Aorta (tissue), 5 donors: ENCODE data around the gene SLC9A7. TPM values are rescaled to one million over a fixed set of nuclear protein-coding genes. Genes with fewer than 3 reads are reported as not detected.
"Not testable (repeated sequence)": the region's sequence is repeated elsewhere in the genome, so short reads cannot be mapped to it uniquely, and the experiment has no call there.

Source experiments
- ATAC-seq: fragments of 200-7000 bp; cut with Tn5 transposase; one replicate; pipeline ENCODE4 v1.9.1; 2022; ENCODE audit warnings: moderate library complexity; ENCODE audit not compliant: low FRiP score
- DNase-seq, 2 donors: peaks; one replicate each; pipeline ENCODE4 v3.0.0-alpha.2; 2020
- H3K27ac ChIP-seq, 2 donors: one replicate each; pipeline ENCODE4 v1.5.1; 2013; ENCODE audit warnings: low read length in 2 of 2, mild to moderate bottlenecking in 2 of 2, moderate library complexity in 2 of 2, control low read depth in 1 of 2, inconsistent platforms in 1 of 2, low read depth in 1 of 2
- H3K27me3 ChIP-seq, 2 donors: one replicate each; pipeline ENCODE4 v1.6.1; 2013; ENCODE audit warnings: control low read depth in 1 of 2, low read length in 1 of 2, mild to moderate bottlenecking in 1 of 2, moderate library complexity in 1 of 2; ENCODE audit not compliant: insufficient read depth in 2 of 2, control insufficient read depth in 1 of 2
- H3K36me3 ChIP-seq, 2 donors: one replicate each; pipeline ENCODE4 v1.6.1; 2013; ENCODE audit warnings: control low read depth in 1 of 2, low read length in 1 of 2, mild to moderate bottlenecking in 1 of 2; ENCODE audit not compliant: insufficient read depth in 2 of 2, control insufficient read depth in 1 of 2
- H3K4me1 ChIP-seq, 2 donors: one replicate each; pipeline ENCODE4 v1.6.1; 2013; ENCODE audit warnings: low read length in 2 of 2, control low read depth in 1 of 2, mild to moderate bottlenecking in 1 of 2, moderate library complexity in 1 of 2; ENCODE audit not compliant: insufficient read depth in 2 of 2, control insufficient read depth in 1 of 2
- H3K4me3 ChIP-seq, 2 donors: one replicate each; pipeline ENCODE4 v1.5.1; 2013; ENCODE audit warnings: low read length in 2 of 2, control low read depth in 1 of 2, mild to moderate bottlenecking in 1 of 2
- H3K9me3 ChIP-seq: one replicate; pipeline ENCODE4 v1.6.1; 2013; ENCODE audit warnings: mild to moderate bottlenecking, low read length; ENCODE audit not compliant: control insufficient read depth
- WGBS, 2 donors: extraction: QIAGEN DNeasy Blood & Tissue Kit; methylation state at CpG; one replicate each; pipeline ENCODE4 v1.1.7; 2013; 5-methylcytosine and 5-hydroxymethylcytosine counted together
- intact Hi-C, 2 donors: fragments of 100-400 bp; cut with DNase I; formaldehyde crosslinking; loops; one replicate each; pipeline versions ENCODE4 v1.14.2 to v1.15.0; 2022
- polyA plus RNA-seq, 2 donors: library from polyadenylated mRNA; stranded (reverse); fragments of 200-250 nt; gene quantifications; one replicate each; pipeline ENCODE4 v1.2.3, GENCODE V29; 2013
- total RNA-seq, 2 donors: library from RNA; stranded (reverse); fragmentation: NEBNext Ultra II Directional; extraction: Animal tissue kit (Norgen Biotek cat#: 25700); gene quantifications; one replicate each; pipeline ENCODE4 v1.2.1, GENCODE V29; 2021
- donor health status: healthy with polysubstance abuse.
- donor health status: Bipolar disorder and iron deficiency.
- donor health status: DM: no; HTN: no; CAD: no.
- donor health status: DM: no; HTN: no; CAD: no.
- donor health status: DM: yes; HTN: yes; CAD: no.

SLC9A7 gene
- total and polyA plus RNA-seq, 4 donors: 0.33 to 3.0 (median 1.4) TPM

DNA sequence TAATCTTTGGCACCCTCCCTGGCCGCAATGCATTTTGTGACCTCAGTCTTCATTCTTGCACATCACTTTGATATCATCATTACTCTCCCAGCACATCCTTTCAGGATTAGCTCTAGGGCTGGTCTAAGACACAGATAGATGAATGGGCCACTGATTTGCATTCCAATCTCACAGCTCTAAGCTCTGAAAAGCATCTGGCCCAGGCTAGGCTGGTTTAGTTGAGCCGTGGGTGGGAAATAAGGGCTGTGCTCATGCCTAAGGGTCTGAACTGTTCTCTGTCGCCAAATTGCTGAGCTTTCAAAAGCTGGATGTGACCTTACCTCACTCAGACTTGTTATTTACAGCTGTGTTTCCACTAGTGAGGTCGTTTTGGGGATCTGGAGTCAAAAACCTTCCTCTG lies 30.0 kb upstream of the SLC9A7 start:
- no peaks in the 10 kb centered on the region for H3K36me3 ChIP-seq
- ATAC-seq (no peak), DNase-seq (no peak)
- no peak overlapping the region for H3K27ac ChIP-seq
- WGBS, 2 donors: 50 to 59% methylated on average over 4 of the region's 4 CpGs
- H3K9me3 ChIP-seq: no peaks in the 10 kb centered on the region
- no peaks in the 10 kb centered on the region for H3K4me1 ChIP-seq
- intact Hi-C loops: no loop called here
- H3K27me3 ChIP-seq: no peaks in the 10 kb centered on the region
- H3K4me3 ChIP-seq: no peak overlapping the region

DNA sequence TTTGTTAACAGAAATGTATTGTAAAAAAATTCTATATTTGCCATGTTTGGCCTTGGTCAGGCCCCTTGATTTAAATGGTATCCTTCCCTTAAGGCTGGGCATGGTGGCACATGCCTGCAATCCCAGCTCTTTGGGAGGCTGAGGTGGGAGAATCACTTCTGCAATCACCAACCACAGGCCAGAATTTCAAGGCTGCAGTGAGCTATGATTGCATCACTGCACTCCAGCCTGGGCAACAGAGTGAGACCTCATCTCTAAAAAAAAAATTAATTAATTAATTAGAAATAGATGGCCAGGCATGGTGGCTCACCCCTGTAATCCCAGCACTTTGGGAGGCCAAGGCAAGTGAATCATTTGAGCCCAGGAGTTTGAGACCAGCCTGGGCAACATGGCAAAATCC lies 25.5 kb upstream of the SLC9A7 start:
- H3K36me3 ChIP-seq, H3K9me3 ChIP-seq, H3K4me3 ChIP-seq, H3K4me1 ChIP-seq, ATAC-seq, DNase-seq, H3K27me3 ChIP-seq, H3K27ac ChIP-seq, intact Hi-C loops: not testable (repeated sequence)

DNA sequence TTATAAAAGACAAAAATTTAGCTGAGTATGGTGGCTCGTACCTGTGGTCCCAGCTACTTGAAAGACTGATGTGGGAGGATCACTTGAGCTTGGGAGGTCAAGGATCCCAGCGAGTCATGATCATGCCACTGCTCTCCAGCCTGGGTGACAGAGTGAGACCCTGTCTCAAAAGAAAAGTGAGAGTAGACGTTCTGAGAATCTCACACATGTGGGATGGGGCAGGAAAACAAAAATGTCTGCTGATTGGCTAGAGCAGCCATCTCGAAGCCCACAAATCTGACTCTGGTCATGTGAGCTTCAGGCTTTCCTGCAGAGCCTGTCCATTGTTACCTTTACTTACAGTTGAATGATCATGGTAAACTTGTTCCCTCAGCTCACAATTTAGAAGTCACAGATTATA lies 23.1 kb upstream of the SLC9A7 start:
- DNase-seq (no peak), ATAC-seq (no peak)
- 59 to 88% methylated on average over 4 of the region's 4 CpGs for WGBS, 2 donors
- Histone ChIP-seq H3K9me3 (no peaks in the 10 kb centered on the region), H3K27ac (no peak overlapping the region), H3K4me3 (no peak overlapping the region), H3K4me1 (no peaks in the 10 kb centered on the region), H3K27me3 (no peaks in the 10 kb centered on the region), H3K36me3 (no peaks in the 10 kb centered on the region)
- intact Hi-C loops: no loop called here

DNA sequence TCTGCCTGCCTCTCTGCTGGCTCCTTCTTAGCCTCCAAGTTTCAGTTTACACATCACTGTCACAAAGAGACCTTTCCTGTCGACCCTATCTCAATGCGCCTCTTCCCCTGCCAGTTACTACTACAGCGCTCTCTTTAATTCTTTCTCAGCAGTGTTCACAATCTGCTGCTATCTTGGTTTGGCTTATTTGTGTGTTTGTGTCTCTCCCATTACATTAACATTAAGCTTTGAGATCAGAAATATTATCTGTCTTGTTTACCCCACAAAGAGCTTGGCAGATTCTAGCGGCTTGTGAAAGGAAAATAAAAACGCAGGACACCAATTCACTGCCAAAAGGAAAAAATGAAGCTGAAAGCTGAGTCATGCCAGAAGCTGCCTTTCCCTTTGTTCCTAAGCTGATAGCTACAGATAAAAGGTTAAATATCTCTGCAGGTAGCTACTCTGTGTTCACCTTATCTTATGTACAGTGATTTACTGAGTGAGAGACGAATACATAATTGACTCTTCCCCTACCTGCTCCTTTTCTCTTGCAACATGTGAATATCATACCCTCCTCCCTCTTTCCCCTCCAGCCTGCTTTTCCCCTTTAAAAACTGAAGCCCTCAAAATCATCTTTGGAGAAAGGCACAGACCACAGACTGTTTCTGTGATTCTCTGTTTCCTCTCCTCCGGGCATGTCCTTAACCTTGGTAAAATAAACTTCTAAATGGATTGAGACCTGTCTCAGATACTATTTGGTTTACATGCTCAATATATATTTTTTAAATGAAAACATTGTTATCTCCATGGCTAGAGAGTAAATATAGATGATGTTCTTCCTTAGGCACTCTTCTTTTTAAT lies 19.3 kb upstream of the SLC9A7 start:
- H3K36me3 ChIP-seq: no peaks in the 10 kb centered on the region
- H3K9me3 ChIP-seq: no peaks in the 10 kb centered on the region
- no peak for ATAC-seq
- DNase-seq: no peak
- intact Hi-C loops: no loop called here
- WGBS, 2 donors: 23 to 46% methylated on average over 7 of the region's 7 CpGs
- no peaks in the 10 kb centered on the region for H3K27me3 ChIP-seq
- H3K27ac ChIP-seq: no peak overlapping the region
- H3K4me1 ChIP-seq: no peaks in the 10 kb centered on the region
- no peak overlapping the region for H3K4me3 ChIP-seq

DNA sequence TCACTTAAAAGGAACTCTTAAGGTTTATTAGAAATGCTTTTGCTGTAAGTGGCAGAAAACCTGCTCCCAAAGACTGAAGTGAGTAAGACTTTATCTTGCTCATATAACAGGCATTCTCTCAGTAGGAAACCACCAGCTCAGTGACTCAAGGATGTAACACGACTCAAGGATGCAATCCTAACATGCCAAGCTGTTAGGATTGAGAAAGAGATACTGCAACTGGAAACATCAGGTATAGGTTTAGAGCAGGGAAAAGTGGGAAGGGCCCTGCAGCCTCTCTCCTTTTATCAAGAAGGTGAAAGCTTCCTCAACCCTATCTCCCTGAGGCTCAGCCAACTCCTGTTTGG lies 11.9 kb upstream of the SLC9A7 start:
- Histone ChIP-seq H3K36me3 (no peaks in the 10 kb centered on the region), H3K4me1 (no peaks in the 10 kb centered on the region), H3K27me3 (no peaks in the 10 kb centered on the region), H3K9me3 (no peaks in the 10 kb centered on the region), H3K27ac (no peak overlapping the region), H3K4me3 (no peak overlapping the region)
- DNase-seq (no peak), ATAC-seq (no peak)
- WGBS, 2 donors: 28 to 31% methylated on average over 1 of the region's 1 CpG
- intact Hi-C loops: no loop called here

DNA sequence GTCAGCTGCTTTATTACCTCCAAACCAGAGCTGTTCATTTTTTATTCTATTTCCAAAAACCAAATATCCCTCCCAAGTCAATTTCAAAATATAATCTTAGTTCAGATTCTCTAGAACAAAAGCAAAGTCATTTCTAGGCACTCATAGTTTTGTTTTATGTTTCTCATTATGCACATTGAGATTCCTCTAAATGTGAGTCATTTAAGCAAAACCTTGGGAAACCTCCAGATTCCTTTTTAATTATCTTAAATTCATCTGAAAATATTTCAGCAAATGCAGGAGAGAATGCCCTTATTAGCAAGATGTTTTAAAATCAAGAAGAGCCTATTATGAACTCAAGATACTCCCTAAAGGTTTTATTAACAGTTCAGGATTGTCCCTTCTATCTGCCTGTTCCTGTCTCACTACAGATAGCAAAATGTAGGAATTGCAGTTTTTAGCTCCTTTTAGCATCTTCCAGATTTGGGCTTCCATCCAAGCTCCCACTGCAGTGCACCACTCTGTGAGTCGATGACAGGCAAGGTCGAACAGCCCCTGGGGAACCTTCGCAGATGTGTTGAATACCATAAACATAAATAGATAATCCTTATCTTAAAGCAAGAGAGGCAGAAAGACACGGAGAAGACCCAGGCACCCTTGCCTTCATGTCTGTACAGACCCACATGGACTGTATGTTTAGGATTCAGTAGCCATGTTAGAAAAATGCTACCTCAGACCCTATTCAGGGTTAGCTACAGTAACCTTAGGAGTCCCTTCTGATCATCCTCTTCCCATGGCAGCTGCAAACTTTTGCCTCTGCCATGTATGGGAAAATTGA lies 11.3 kb upstream of the SLC9A7 start:
- WGBS, 2 donors: 31 to 33% methylated on average over 4 of the region's 4 CpGs

DNA sequence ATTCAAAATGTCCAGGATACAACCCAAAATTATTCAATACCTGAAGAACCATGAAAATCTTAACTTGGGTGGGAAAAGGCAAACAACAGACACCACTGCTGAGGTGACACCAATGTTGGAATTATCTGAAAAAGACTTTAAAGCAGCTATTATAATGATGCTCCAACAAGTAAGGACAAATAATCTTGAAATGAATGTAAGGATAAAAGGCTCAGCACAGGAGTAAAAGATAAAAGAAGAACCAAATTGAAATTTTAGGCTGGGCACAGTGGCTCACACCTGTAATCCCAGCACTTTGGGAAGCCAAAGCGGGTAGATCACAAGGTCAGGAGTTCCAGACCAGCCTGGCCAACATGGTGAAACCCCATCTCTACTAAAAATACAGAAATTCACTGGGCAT lies 4.0 kb upstream of the SLC9A7 start:
- WGBS, 2 donors: 71 to 87% methylated on average over 1 of the region's 1 CpG
- Histone ChIP-seq H3K4me3 (no peak overlapping the region), H3K36me3 (no peaks in the 10 kb centered on the region), H3K4me1 (no peaks in the 10 kb centered on the region), H3K27ac (no peak overlapping the region), H3K27me3 (no peaks in the 10 kb centered on the region), H3K9me3 (no peaks in the 10 kb centered on the region)
- no peak for DNase-seq
- ATAC-seq: no peak
- intact Hi-C loops: no loop called here

More for the DNA sequence above, 11.3 kb upstream of the SLC9A7 start:
- no peak overlapping the region for H3K27ac ChIP-seq
- H3K4me3 ChIP-seq: no peak overlapping the region
- H3K27me3 ChIP-seq: no peaks in the 10 kb centered on the region
- intact Hi-C loops: no loop called here
- DNase-seq (no peak), ATAC-seq (no peak)
- no peaks in the 10 kb centered on the region for H3K4me1 ChIP-seq
- no peaks in the 10 kb centered on the region for H3K36me3 ChIP-seq
- no peaks in the 10 kb centered on the region for H3K9me3 ChIP-seq

DNA sequence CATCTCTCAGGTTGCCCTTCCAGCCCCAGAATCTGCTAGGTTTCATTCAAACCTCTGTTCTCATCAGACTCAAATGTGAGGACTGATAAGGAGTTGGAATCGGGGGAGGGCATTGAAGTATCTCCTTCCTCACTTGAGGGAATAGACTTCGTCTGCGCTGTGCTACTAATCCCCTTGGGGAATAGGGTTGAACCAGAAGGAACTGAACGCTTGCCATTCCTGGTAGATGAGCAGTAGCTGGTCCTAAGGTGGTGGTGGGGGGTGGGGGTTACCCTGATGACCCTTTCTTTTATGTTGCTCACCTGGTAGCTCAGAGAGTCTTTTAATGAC lies 692 bp upstream of the SLC9A7 start:
- Histone ChIP-seq H3K27ac (no peak overlapping the region), H3K36me3 (no peaks in the 10 kb centered on the region)

More for the DNA sequence above, 692 bp upstream of the SLC9A7 start:
- no peaks in the 10 kb centered on the region for H3K9me3 ChIP-seq
- 6 to 35% methylated on average over 4 of the region's 4 CpGs for WGBS, 2 donors
- intact Hi-C loops: loop anchor here (2.0 to 10.0 kb wide), 4 partner anchors 33 to 275 kb away; no protein-coding TSS in a partner anchor
- ATAC-seq (peak; percentile 7), DNase-seq (no peak)
- no peak overlapping the region for H3K4me3 ChIP-seq
- no peaks in the 10 kb centered on the region for H3K27me3 ChIP-seq
- no peaks in the 10 kb centered on the region for H3K4me1 ChIP-seq
